Measurements from ENCODE around the gene NSFL1C. TPM values are rescaled to one million over a fixed set of nuclear protein-coding genes. Genes with fewer than 3 reads are reported as not detected.
A peak's percentile ranks its signal among the peaks of the same experiment; 100 is the strongest.

NSFL1C gene
- total RNA-seq, 6 donors from 2014 or later, result 48.0 to 87.7 (median 71.4) TPM

- Histone ChIP-seq H3K36me3 (no peaks in the 10 kb centered on the region), H3K4me1 (peaks cover 10 to 23% (median 12%) of the 10 kb centered on the region in 4 donors), H3K4me3 (no peak overlapping the region), H3K27me3 (no peaks in the 10 kb centered on the region), H3K9me3 (no peaks in the 10 kb centered on the region), H3K27ac (peak overlapping the region in 1 of 4 donors; percentile 30)
- TF ChIP-seq POLR2AphosphoS5 (IDR thresholded peaks at IDR 0.05), result no peak
- TF ChIP-seq EP300 (IDR thresholded peaks at IDR 0.05), result no peak
- no peak for TF ChIP-seq CTCF (IDR thresholded peaks at IDR 0.05)
- no peak for TF ChIP-seq POLR2A (IDR thresholded peaks at IDR 0.05)
- ATAC-seq (ENCODE audit: low FRiP score in 2 of 2) (peak; percentile 17 to 34), DNase-seq (no peak)
- WGBS, 2 donors, result 63 to 76% methylated on average over 9 of the region's 9 CpGs
Observed at GRCh38 chr20:1472556-1473245, 6.1 kb upstream of the NSFL1C start.

GRCh38 chr20:1471242-1471641 lies 4.6 kb upstream of the NSFL1C start:
- ATAC-seq (ENCODE audit: low FRiP score in 2 of 2) (no peak), DNase-seq (no peak)
- Histone ChIP-seq H3K9me3 (peaks cover 0 to 4% (median 0%) of the 10 kb centered on the region in 4 donors), H3K4me1 (peaks cover 16 to 29% (median 19%) of the 10 kb centered on the region in 4 donors), H3K27ac (no peak overlapping the region), H3K36me3 (no peaks in the 10 kb centered on the region), H3K27me3 (no peaks in the 10 kb centered on the region), H3K4me3 (no peak overlapping the region)
- no peak for TF ChIP-seq POLR2AphosphoS5 (IDR thresholded peaks at IDR 0.05)
- TF ChIP-seq EP300 (IDR thresholded peaks at IDR 0.05), result no peak
- no peak for TF ChIP-seq CTCF (IDR thresholded peaks at IDR 0.05)
- no peak for TF ChIP-seq POLR2A (IDR thresholded peaks at IDR 0.05)
- WGBS, 2 donors, result 95% methylated on average over 2 of the region's 2 CpGs

GRCh38 chr20:1469925-1470571 lies 3.4 kb upstream of the NSFL1C start:
- 36 to 60% methylated on average over 7 to 11 of the region's 11 CpGs for WGBS, 2 donors
- H3K27me3 ChIP-seq, result no peaks in the 10 kb centered on the region
- TF ChIP-seq CTCF (IDR thresholded peaks at IDR 0.05), result peak; percentile 30 to 71 (median 54)
- peak in 1 of 2 donors; percentile 11 for TF ChIP-seq POLR2AphosphoS5 (IDR thresholded peaks at IDR 0.05)
- peak in 1 of 4 donors; percentile 19 for TF ChIP-seq POLR2A (IDR thresholded peaks at IDR 0.05)
- TF ChIP-seq EP300 (IDR thresholded peaks at IDR 0.05), result peak in 1 of 4 donors; percentile 0
- no peak overlapping the region for H3K4me3 ChIP-seq
- peak overlapping the region in 2 of 4 donors; percentile 11 to 13 for H3K27ac ChIP-seq
- peaks cover 25 to 40% (median 30%) of the 10 kb centered on the region in 4 donors for H3K4me1 ChIP-seq
- ATAC-seq (ENCODE audit: low FRiP score in 2 of 2), result peak; percentile 59 to 69
- peak; percentile 13 to 91 for DNase-seq
- H3K9me3 ChIP-seq, result peaks cover 0 to 4% (median 0%) of the 10 kb centered on the region in 4 donors
- no peaks in the 10 kb centered on the region for H3K36me3 ChIP-seq

GRCh38 chr20:1469306-1469905 lies 2.8 kb upstream of the NSFL1C start:
- Histone ChIP-seq H3K36me3 (peaks cover 0 to 3% (median 0%) of the 10 kb centered on the region in 4 donors), H3K27ac (peak overlapping the region in 1 of 4 donors; percentile 12), H3K4me3 (no peak overlapping the region), H3K9me3 (peaks cover 0 to 4% (median 0%) of the 10 kb centered on the region in 4 donors), H3K4me1 (peaks cover 31 to 44% (median 37%) of the 10 kb centered on the region in 4 donors), H3K27me3 (no peaks in the 10 kb centered on the region)
- no peak for DNase-seq
- TF ChIP-seq EP300 (IDR thresholded peaks at IDR 0.05) (no peak), CTCF (IDR thresholded peaks at IDR 0.05) (no peak)
- ATAC-seq (ENCODE audit: low FRiP score in 2 of 2), result no peak
- WGBS, 2 donors, result 71 to 76% methylated on average over 9 of the region's 9 CpGs

Data from upper lobe of left lung (tissue), 6 donors.